ENCODE measurements around the gene ZBTB7C.

Gene ZBTB7C

DNA sequence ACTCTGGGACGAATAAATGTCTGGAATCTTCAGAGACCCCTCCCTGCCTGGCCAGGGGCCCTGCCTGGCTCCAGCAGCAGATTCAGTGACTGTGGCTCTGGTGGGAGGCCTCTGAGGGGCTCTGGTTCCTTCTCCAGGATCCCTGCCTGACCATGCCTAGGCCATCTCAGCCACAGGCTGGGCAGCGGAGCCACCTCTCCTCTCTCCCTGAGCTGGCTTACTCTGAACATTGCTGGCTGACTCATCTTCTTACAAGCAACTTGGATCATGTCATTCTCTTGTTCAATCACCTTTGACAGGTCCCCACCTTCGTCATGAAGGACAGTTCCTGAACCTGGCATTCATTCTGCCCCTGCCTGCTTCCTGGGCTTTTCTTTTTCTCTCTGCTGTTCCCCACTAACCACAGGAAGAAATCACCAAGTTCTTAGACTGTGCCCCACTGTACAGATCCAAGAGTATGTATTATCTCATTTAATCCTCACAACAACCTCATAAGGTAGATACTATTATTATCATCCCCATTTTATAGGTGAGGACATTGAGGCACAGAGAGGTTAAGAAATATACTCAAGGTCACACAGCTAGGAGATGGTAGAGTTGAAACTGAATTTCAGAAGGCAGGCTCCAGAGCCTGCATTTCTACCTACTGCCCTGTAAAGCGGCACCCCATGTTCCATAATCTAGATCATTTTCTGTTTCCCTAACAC, 323.2 kb downstream of the ZBTB7C start:
- no peak for DNase-seq (ENCODE audit: low read depth)

DNA sequence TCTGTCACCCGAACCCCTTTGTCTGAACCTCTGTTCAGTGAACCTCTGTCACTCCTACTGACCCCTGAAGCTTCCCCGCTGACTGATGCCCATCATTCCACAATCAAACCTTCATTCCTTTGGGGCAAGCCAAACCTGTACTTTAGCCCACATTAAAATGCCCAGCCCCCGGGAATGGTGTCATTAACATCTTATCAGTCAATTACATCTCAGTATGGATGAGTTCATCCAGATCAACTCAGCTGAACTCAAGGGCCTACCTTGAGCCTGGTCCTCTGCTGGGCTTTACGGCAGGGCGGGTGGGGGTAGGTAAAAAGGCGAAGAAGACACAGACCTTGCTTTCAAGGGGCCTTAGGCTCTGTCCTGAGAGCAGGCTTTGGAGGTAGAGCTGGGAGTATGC, 324.3 kb downstream of the ZBTB7C start:
- DNase-seq (ENCODE audit: low read depth): no peak

- DNase-seq (ENCODE audit: low read depth): no peak
Observed at GRCh38 chr18:48084041-48084757, 325.0 kb downstream of the ZBTB7C start.

- DNase-seq (ENCODE audit: low read depth): no peak
Observed at GRCh38 chr18:48080546-48080945, 328.6 kb downstream of the ZBTB7C start.

- DNase-seq (ENCODE audit: low read depth): no peak
Observed at GRCh38 chr18:48079885-48080284, 329.3 kb downstream of the ZBTB7C start.

DNA sequence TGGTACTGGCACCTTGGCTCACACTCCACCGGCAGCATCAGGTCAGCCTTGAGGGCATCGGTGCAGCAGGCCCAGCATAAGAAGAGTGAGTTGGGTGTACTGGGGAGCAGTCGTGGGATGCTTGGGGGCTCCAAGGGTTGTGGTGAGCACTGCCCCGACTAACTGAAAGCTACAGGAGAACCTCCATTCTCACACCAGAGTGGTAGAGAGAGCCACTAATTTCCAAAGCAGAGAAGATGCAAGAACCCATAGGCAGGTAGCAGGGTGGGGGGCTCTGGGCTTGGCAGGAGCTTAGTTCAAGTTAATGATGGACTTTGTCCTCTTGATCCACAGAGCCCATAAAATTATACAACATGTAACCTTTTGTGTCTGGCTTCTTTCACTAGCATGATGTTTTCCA, 330.7 kb downstream of the ZBTB7C start:
- no peak for DNase-seq (ENCODE audit: low read depth)

GRCh38 chr18:48077291-48077690, 331.9 kb downstream of the ZBTB7C start:
- no peak for DNase-seq (ENCODE audit: low read depth)

DNA sequence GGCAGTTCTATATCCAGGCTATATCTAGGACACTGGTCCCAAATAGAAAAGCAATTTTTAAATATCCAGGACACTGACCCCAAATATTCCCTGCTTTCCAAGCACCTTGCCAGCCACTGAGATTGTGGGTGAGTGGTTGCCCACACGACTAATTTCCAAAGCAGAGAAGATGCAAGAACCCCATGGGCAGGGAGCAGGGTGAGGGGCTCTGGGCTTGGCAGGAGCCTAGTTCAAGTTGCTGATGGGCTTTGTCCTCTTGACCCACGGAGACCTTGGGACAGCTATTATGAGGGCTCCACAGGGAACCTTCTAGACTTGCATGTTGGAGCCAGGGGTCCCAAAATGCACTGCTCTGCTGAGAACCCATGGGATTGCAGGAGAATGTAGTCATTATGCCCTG, 332.7 kb downstream of the ZBTB7C start:
- no peak for DNase-seq (ENCODE audit: low read depth)

GRCh38 chr18:48075707-48076093, 333.5 kb downstream of the ZBTB7C start:
- no peak for DNase-seq (ENCODE audit: low read depth)

DNA sequence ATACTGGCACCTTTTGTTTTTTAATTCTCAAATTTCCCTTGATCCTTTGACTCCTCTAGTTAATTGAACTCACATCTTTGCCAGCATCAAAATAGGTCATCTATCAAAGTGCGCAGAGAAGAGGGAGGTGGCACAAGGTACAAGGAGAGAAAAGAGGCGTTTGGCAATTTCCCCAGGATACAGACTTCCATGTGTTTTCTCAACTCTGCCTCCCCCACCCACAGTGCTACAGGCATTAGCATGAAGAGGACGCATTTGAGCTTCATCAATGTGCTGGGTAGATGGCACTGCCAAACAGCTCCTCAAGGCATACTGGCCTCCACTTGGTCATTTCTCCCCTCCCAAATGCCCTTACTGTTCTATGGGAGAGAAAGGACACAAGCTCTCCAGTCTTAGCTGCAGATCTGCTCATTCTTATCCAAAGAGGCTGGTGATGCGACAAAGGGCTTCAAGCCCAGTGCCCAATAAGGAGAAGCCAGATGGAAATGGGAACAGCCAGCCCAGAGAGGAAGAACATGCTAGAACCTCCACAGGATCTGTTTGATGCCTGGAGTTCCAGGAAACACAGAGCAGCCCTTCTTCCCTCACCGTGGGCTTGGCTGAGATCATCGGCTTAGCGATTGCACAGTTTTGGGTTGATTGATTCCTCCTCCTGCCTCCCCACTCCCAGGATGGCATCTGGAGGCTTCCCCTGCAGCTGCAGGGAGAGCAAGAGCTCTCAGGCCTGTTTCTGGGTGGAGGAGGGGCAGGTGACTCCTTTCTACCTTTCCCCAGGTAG, 334.1 kb downstream of the ZBTB7C start:
- DNase-seq (ENCODE audit: low read depth): no peak

DNA sequence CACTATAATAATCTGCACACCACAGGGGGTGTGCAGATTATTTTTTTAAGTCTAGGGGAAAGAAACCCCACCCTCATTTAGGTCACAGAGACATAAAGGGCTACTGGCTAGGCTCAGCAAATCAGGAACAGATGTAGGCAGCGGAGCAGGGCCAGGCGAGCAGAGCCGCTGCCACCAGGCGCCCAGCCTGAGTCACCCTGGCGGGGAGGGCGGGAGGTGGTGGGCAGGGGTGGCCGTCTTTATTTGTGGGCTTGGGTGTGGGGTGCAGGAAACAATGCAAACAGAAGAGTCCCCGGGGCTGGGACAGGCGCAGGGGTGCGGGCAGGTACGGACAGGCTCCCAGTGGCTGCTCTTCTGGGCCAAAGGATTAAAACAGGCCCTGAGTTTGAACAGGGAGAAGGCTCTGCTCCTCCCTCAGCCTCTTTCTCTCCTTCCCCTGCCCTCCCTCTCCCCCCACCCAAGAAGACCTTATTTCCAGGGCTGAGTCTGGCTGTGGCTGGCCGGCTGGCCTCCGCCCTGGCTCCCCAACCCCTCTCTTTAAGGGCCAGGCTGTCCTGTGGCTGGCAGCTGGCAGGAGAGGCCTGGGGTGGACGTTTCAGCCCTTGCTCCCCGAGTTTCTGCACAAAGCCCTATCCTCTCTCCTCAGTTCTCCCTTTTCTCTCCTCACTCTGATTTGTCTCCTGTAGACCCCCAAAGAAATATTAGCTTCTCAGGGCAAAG, 335.8 kb downstream of the ZBTB7C start:
- DNase-seq (ENCODE audit: low read depth): no peak

GRCh38 chr18:48072428-48073204, 336.6 kb downstream of the ZBTB7C start:
- DNase-seq (ENCODE audit: low read depth): no peak

- DNase-seq (ENCODE audit: low read depth): no peak
Observed at GRCh38 chr18:48068916-48069445, 340.2 kb downstream of the ZBTB7C start.

GRCh38 chr18:48066225-48066652, 342.9 kb downstream of the ZBTB7C start:
- DNase-seq (ENCODE audit: low read depth): no peak

DNA sequence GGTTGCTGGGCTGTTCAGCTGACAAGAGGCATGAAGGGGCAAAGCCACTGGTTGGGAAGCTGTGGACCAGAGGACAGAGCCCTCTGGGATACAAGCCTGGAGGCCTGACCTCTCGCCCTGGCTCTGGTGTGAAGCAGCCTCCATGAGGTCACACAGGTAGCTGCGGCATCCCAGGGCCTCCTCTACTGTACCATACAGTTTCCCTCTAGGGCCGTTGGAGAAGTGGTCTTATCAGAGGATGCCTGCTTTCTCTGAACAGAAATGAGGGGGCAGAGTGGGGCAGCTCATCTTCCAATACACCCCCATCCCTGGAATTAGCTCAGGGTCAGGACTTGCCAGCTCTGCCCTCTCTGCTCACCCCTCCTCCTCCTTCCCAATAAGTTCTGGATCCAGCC, 343.6 kb downstream of the ZBTB7C start:
- no peak for DNase-seq (ENCODE audit: low read depth)

DNA sequence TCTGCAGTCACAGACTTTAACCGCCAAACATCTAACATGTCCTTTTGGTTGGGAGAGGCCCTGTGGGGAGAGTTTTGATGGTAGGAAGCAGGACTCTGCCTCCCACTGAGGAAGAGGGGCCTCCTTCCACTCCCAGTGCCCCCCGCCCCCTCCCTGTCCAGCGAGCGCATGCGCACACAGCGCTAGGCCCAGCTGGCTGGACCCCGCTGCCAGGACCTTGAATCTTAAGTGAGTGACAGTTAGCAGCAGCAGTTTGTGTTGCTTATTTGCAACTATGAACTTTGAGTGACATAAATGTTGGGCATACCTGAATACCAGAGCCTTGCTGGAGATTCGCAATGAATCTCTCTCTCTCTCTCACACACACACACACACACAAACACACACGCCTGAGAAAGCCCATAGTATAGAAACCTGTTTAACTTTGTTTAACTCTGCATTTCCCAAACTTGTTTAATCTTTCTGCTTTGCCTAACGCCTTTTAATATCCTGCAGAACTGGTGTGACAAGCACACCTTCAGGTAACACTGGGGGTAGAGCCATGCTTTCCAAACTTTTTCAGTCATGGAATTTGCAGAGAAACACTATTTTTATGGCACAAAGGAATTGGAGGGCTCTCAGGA, 344.1 kb downstream of the ZBTB7C start:
- no peak for DNase-seq (ENCODE audit: low read depth)

DNA sequence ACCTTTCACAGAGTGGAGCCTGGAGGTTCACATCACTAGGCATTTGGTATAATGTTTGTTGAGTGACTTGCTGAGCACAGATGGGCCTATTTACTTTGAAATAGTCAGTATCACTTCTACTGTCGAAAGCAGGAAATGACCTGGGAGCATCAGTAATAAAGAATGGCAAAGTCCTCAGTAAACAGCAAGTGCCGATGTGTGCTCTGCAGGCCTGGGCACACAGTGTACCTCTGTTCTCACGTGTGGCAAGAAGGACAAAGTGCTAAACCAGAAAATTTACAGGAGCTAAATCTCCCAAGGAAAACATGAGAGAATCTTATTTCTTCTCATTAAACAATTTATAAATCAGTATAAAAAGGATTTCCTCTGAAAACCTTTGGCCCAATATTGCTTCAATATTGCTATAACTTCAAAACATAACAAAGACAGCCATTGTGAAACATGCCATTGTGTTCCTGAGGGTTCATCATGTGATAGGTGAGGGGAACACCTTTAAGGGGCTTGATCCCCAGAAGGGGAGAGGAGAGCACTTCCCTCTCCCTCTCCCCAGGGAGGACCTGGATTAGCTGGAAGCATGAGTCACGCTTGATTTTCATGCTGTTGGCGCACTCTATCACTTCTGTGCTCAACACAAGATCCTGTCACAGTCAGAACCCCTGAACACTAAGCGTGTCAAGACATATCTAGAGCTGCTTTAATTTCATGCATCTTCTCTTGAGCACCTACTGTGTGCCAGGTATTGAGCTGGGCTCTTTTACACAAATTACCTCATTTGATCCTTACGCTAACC, 347.2 kb downstream of the ZBTB7C start:
- DNase-seq (ENCODE audit: low read depth): no peak

DNA sequence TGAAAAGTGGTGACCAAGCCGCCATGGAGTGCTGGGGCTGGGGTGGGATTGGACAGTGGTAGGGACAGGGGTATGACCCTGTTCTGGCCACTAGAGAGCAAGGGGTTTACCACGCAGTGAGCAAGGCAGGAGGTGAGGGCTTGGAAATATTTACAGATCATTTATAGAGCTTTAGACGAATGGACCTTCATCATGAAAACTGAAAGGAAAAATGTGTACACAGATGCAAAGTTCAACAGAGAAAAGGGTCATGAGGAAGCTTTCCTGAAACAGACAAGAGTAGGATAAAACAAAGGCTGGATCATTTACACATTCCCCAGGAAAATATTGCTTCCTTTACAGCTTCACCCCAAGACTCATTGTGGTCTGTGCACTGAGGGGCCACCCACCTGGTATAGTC, 348.2 kb downstream of the ZBTB7C start:
- DNase-seq (ENCODE audit: low read depth): no peak

- no peak for DNase-seq (ENCODE audit: low read depth)
Observed at GRCh38 chr18:48060346-48060745, 348.8 kb downstream of the ZBTB7C start.

DNA sequence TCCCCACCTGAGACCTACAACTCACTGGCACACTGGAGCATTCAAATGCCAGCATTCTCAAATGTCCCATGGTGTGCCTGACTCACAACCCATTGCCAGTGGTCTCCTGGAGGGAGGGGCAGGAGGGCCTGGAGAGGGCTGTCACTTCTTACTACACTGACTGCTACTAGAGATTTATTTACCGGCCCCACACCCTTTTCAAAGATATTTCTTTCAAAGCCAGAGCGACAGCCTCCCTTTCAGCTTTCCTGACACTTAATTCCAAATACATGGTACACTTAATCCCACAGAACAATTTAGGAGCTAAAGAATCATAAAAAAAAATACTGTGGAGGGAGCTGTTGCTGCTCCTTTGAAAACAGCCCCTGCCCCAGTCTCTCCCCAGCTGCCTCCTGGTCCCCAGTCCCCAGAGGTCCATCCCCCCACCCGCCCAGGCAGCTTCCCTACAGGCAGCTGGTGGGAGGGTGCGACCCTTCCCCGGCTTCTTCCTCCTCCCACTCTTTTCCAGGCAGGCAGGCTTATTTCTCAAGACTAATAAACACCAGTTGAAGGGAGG, 349.6 kb downstream of the ZBTB7C start:
- no peak for DNase-seq (ENCODE audit: low read depth)
